OCI-LY1 (cell line): ENCODE measurements around the gene ERP44.

ENCODE experiments used
- H2AFZ ChIP-seq: fragments of 200-600 bp; sonication (generic), shearing (Covaris generic); 2 replicates; pipeline ENCODE4 v1.6.0; 2014; ENCODE audit warnings: antibody characterized with exemption, mild to moderate bottlenecking, low read length
- H3F3A ChIP-seq: fragments of 200-600 bp; sonication (generic), shearing (Covaris generic); 2 replicates; pipeline ENCODE4 v1.6.0; 2014; ENCODE audit warnings: mild to moderate bottlenecking, antibody characterized with exemption, low read length, moderate library complexity; ENCODE audit not compliant: insufficient read depth
- H3K27ac ChIP-seq: fragments of 200-600 bp; sonication (generic); 2 replicates; pipeline ENCODE4 v1.5.1; 2014; ENCODE audit warnings: low read length, mixed run types, mild to moderate bottlenecking, low read depth; ENCODE audit not compliant: poor library complexity, severe bottlenecking
- H3K27me3 ChIP-seq: fragments of 200-600 bp; sonication (generic); 2 replicates; pipeline ENCODE4 v1.6.0; 2014; ENCODE audit warnings: antibody characterized with exemption, mild to moderate bottlenecking, low read length, moderate library complexity; ENCODE audit not compliant: insufficient read depth
- H3K36me3 ChIP-seq: fragments of 200-600 bp; sonication (generic); 2 replicates; pipeline ENCODE4 v1.6.1; 2014; ENCODE audit warnings: mild to moderate bottlenecking, antibody characterized with exemption, low read length, moderate library complexity, mixed read lengths; ENCODE audit not compliant: insufficient read depth
- H3K4me1 ChIP-seq: fragments of 200-600 bp; sonication (generic); 2 replicates; pipeline ENCODE4 v1.5.1; 2014; ENCODE audit warnings: mild to moderate bottlenecking, low read length, moderate library complexity; ENCODE audit not compliant: insufficient read depth, severe bottlenecking
- H3K4me2 ChIP-seq: fragments of 200-600 bp; sonication (generic), shearing (Covaris generic); 2 replicates; pipeline ENCODE4 v1.6.1; 2014; ENCODE audit warnings: low read length
- H3K4me3 ChIP-seq: fragments of 200-600 bp; sonication (generic); 2 replicates; pipeline ENCODE4 v1.5.1; 2014; ENCODE audit warnings: low read length, low read depth, mild to moderate bottlenecking, mixed read lengths; ENCODE audit not compliant: poor library complexity, severe bottlenecking
- H3K79me2 ChIP-seq: fragments of 200-600 bp; shearing (Covaris generic); 2 replicates; pipeline ENCODE4 v1.6.1; 2016; ENCODE audit warnings: mixed run types, low read length, mixed read lengths; ENCODE audit not compliant: insufficient read depth
- H3K9ac ChIP-seq: fragments of 200-600 bp; sonication (generic), shearing (Covaris generic); 2 replicates; pipeline ENCODE4 v1.6.1; 2014; ENCODE audit warnings: mild to moderate bottlenecking, low read length, mixed read lengths
- H3K9me2 ChIP-seq: fragments of 200-600 bp; sonication (generic), shearing (Covaris generic); 2 replicates; pipeline ENCODE4 v1.6.1; 2014; ENCODE audit warnings: low read depth, mild to moderate bottlenecking, low read length, mixed read lengths
- H3K9me3 ChIP-seq: fragments of 200-600 bp; shearing (Covaris generic); 2 replicates; pipeline ENCODE4 v1.6.1; 2014; ENCODE audit warnings: low read length, mixed read lengths
- H4K20me1 ChIP-seq: fragments of 200-600 bp; sonication (generic), shearing (Covaris generic); 2 replicates; pipeline ENCODE4 v1.6.0; 2016; ENCODE audit warnings: mild to moderate bottlenecking, low read length; ENCODE audit not compliant: insufficient read depth
- EZH2 ChIP-seq: fragments of 200-600 bp; sonication (generic), shearing (Covaris generic); IDR thresholded peaks from 2 replicates; pipeline ENCODE4 v1.8.0; 2017; ENCODE audit warnings: borderline replicate concordance, mixed run types, mild to moderate bottlenecking, antibody characterized with exemption, low read length, moderate library complexity, mixed read lengths
- TF ChIP-seq, protein P1 (sequence below): fragments of 200-600 bp; sonication (generic), shearing (Covaris generic); IDR thresholded peaks from 2 replicates; pipeline ENCODE4 v1.5.1; 2017; ENCODE audit warnings: mild to moderate bottlenecking, antibody characterized with exemption, low read length, moderate library complexity, mixed read lengths

The ERP44 gene

DNA sequence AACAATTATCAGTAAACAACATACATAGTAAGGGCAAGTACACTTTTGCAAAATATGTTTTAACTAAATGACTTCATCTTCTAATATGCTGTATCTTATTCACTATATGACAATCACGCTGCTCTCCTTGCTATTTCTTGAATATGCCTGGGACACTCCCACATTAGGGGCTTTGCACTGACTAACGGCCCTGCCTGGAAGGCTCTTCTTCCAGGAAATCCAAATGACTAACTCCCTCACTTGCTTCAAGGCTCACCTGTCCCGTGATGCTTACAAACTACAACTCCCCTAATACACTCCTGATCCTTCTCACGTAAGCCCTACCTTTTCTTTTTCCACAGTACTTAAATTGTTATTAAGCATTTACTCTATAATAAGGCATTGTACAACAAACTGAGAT, 10.6 kb downstream of the ERP44 start:
- H3K4me1 ChIP-seq = peaks cover 98% of the 10 kb centered on the region
- no peak overlapping the region for H2AFZ ChIP-seq
- H4K20me1 ChIP-seq = no peaks in the 10 kb centered on the region
- H3K79me2 ChIP-seq = peaks cover 94% of the 10 kb centered on the region
- H3K9me3 ChIP-seq = no peaks in the 10 kb centered on the region
- H3F3A ChIP-seq = peaks cover 19% of the 10 kb centered on the region
- TF ChIP-seq, protein P1, sequence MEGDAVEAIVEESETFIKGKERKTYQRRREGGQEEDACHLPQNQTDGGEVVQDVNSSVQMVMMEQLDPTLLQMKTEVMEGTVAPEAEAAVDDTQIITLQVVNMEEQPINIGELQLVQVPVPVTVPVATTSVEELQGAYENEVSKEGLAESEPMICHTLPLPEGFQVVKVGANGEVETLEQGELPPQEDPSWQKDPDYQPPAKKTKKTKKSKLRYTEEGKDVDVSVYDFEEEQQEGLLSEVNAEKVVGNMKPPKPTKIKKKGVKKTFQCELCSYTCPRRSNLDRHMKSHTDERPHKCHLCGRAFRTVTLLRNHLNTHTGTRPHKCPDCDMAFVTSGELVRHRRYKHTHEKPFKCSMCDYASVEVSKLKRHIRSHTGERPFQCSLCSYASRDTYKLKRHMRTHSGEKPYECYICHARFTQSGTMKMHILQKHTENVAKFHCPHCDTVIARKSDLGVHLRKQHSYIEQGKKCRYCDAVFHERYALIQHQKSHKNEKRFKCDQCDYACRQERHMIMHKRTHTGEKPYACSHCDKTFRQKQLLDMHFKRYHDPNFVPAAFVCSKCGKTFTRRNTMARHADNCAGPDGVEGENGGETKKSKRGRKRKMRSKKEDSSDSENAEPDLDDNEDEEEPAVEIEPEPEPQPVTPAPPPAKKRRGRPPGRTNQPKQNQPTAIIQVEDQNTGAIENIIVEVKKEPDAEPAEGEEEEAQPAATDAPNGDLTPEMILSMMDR = no peak
- TF ChIP-seq EZH2 = no peak
- H3K27me3 ChIP-seq = no peaks in the 10 kb centered on the region
- H3K9ac ChIP-seq = peak overlapping the region; percentile 39
- peak overlapping the region; percentile 32 for H3K4me3 ChIP-seq
- H3K9me2 ChIP-seq = no peaks in the 10 kb centered on the region
- H3K36me3 ChIP-seq = peaks cover 3% of the 10 kb centered on the region; the same call in 1 of the 2 replicates
- H3K27ac ChIP-seq = peak overlapping the region; percentile 91
- peak overlapping the region; percentile 71 for H3K4me2 ChIP-seq

DNA sequence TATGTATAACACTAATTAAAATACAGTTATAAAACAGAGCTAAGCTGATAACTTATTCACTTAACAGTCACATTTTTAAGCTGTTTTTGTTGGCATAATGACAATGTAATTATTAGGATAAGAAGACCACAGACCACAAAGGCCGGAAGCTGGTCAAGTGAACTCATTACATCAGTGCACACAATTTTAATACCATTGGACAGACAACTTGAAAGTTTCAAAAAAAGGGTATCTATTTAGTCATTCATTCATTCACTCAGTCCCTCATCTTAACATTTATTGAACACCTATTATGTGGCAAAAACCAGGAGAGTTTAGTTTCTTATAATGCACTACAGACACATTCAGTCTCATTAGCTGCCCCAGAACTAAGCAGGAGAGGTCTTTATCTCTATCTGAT, 11.6 kb downstream of the ERP44 start:
- Histone ChIP-seq H3K36me3 (no peaks in the 10 kb centered on the region), H3K4me1 (peaks cover 98% of the 10 kb centered on the region), H3K79me2 (peaks cover 95% of the 10 kb centered on the region), H3K9me2 (no peaks in the 10 kb centered on the region), H4K20me1 (no peaks in the 10 kb centered on the region), H3K4me2 (peak overlapping the region; percentile 71), H2AFZ (no peak overlapping the region), H3K9me3 (no peaks in the 10 kb centered on the region), H3K27ac (peak overlapping the region; percentile 91), H3K4me3 (peak overlapping the region; percentile 32), H3F3A (peaks cover 19% of the 10 kb centered on the region), H3K27me3 (no peaks in the 10 kb centered on the region), H3K9ac (peak overlapping the region; percentile 39)
- TF ChIP-seq, protein P1 = no peak
- no peak for TF ChIP-seq EZH2

DNA sequence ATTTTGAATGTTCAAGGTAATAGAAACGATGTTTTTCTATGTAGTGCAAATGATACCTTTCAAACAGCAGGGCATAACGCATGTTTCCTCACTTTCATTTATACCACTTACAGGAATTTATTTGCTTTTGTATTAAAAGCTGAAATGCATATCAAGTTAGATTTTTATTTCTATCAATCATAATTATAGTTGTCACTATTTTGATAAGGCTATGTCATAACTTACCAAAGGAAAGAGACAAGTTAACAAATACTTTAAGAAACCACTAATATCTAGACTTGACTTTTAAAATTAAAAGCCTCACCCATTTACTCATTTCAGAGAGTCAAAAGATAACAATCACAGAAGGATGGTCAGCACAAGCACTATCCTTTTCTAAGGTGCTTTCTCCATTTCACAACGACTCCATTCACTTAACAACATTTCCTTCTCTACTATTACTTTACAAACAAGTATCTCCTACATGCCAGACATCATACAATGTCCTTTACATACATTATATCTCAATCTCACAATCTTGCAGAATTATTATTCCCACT, 12.6 kb downstream of the ERP44 start:
- Histone ChIP-seq H3K36me3 (no peaks in the 10 kb centered on the region), H2AFZ (no peak overlapping the region), H3K9me3 (no peaks in the 10 kb centered on the region), H3K27ac (peak overlapping the region; percentile 91), H3K4me1 (peaks cover 98% of the 10 kb centered on the region), H3F3A (peaks cover 19% of the 10 kb centered on the region), H3K4me2 (peak overlapping the region; percentile 71), H4K20me1 (no peaks in the 10 kb centered on the region), H3K9me2 (no peaks in the 10 kb centered on the region), H3K4me3 (peak overlapping the region; percentile 16), H3K27me3 (no peaks in the 10 kb centered on the region), H3K79me2 (peaks cover 95% of the 10 kb centered on the region), H3K9ac (peak overlapping the region; percentile 44)
- no peak for TF ChIP-seq EZH2
- TF ChIP-seq, protein P1 = no peak
